Measurements from ENCODE around the gene WDR7.

WDR7 gene

GRCh38 chr18:56902653-56903052 lies 251.5 kb downstream of the WDR7 start:
- no peak overlapping the region for H3K4me3 ChIP-seq (ENCODE audit: low read depth, low read length)
- no peak for TF ChIP-seq CTCF (IDR thresholded peaks at IDR 0.05; ENCODE audit: low read depth, low read length)

GRCh38 chr18:56903686-56904085 lies 252.5 kb downstream of the WDR7 start:
- H3K4me3 ChIP-seq (ENCODE audit: low read depth, low read length) = no peak overlapping the region
- TF ChIP-seq CTCF (IDR thresholded peaks at IDR 0.05; ENCODE audit: low read depth, low read length) = no peak

GRCh38 chr18:56907771-56908170 lies 256.6 kb downstream of the WDR7 start:
- no peak for TF ChIP-seq CTCF (IDR thresholded peaks at IDR 0.05; ENCODE audit: low read depth, low read length)
- no peak overlapping the region for H3K4me3 ChIP-seq (ENCODE audit: low read depth, low read length)

DNA sequence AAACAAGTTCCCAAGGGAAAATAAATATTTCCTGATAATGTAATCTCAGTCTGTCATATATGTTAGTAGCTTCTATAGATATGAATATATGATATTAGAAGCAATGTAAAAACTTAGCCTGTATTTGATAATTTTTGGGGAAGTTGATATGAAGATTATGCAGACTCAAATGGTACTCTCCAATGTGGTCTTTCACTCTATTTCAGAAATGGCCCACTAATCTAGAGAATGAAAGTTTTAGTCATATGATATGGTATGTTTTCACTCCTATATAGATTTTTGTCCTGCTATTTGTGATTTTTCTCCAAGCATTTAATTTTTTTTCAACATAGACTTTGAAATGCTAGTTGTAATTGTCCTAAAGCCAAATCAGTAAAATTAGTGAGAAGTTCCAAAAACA lies 259.1 kb downstream of the WDR7 start:
- H3K4me3 ChIP-seq (ENCODE audit: low read depth, low read length) = no peak overlapping the region
- TF ChIP-seq CTCF (IDR thresholded peaks at IDR 0.05; ENCODE audit: low read depth, low read length) = no peak

- TF ChIP-seq CTCF (IDR thresholded peaks at IDR 0.05; ENCODE audit: low read depth, low read length) = no peak
- H3K4me3 ChIP-seq (ENCODE audit: low read depth, low read length) = no peak overlapping the region
These were observed 259.8 kb downstream of the WDR7 start for GRCh38 chr18:56910967-56911366.

DNA sequence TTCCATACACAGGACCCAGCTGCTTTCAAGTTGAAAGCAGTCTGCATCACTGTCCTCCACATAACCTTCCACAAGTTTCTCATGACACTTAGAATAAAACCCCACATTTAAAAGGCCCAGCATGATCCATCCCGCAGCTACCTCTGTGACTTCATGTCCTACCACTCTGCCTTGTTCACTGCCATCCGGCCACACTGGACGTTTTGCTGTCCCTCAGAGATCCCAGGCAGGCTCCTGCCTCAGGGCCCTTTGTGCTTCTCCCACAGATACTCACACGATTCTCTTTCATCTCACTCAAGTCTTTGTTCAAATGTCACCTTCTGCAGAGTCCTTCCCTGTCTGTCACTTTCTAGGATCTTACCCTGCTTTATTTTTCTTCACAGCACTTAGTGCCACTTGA lies 262.8 kb downstream of the WDR7 start:
- no peak overlapping the region for H3K4me3 ChIP-seq (ENCODE audit: low read depth, low read length)
- TF ChIP-seq CTCF (IDR thresholded peaks at IDR 0.05; ENCODE audit: low read depth, low read length) = no peak

- H3K4me3 ChIP-seq (ENCODE audit: low read depth, low read length) = no peak overlapping the region
- no peak for TF ChIP-seq CTCF (IDR thresholded peaks at IDR 0.05; ENCODE audit: low read depth, low read length)
These were observed 268.0 kb downstream of the WDR7 start for GRCh38 chr18:56919190-56919589.
